Neural progenitor cell (in vitro differentiated cells): ENCODE results near the gene RELB. TPM values are rescaled to one million over a fixed set of nuclear protein-coding genes. Genes with fewer than 3 reads are reported as not detected.

Experiments used
- DNase-seq: peaks from one replicate; pipeline ENCODE4 v3.0.0-alpha.2; 2016; ENCODE audit warnings: low spot score
- H2AFZ ChIP-seq: fragments of 200-600 bp; sonication (generic); replicated peaks from 2 replicates; pipeline ENCODE4 v1.6.1; 2016; ENCODE audit warnings: antibody characterized with exemption
- H3F3A ChIP-seq: fragments of 200-600 bp; sonication (generic); 2 replicates; pipeline ENCODE4 v1.6.1; 2016; ENCODE audit warnings: antibody characterized with exemption, low read depth
- H3K27ac ChIP-seq: fragments of 200-600 bp; sonication (generic); 2 replicates; pipeline ENCODE4 v1.5.1; 2016; ENCODE audit warnings: mild to moderate bottlenecking
- H3K27me3 ChIP-seq: fragments of 200-600 bp; sonication (generic); 2 replicates; pipeline ENCODE4 v1.6.1; 2016; ENCODE audit warnings: mild to moderate bottlenecking, moderate library complexity
- H3K36me3 ChIP-seq: fragments of 200-600 bp; sonication (generic); 2 replicates; pipeline ENCODE4 v1.5.1; 2016
- H3K4me1 ChIP-seq: fragments of 200-600 bp; sonication (generic); 2 replicates; pipeline ENCODE4 v1.6.1; 2016; ENCODE audit warnings: mixed run types
- H3K4me2 ChIP-seq: fragments of 200-600 bp; sonication (generic); 2 replicates; pipeline ENCODE4 v1.6.1; 2016
- H3K4me3 ChIP-seq: fragments of 200-600 bp; sonication (generic); 2 replicates; pipeline ENCODE4 v1.5.1; 2016
- H3K79me2 ChIP-seq: fragments of 200-600 bp; sonication (generic); 2 replicates; pipeline ENCODE4 v1.6.1; 2016; ENCODE audit warnings: low read depth
- H3K9ac ChIP-seq: fragments of 200-600 bp; sonication (generic); 2 replicates; pipeline ENCODE4 v1.6.1; 2016
- H3K9me3 ChIP-seq: fragments of 200-600 bp; sonication (generic); 2 replicates; pipeline ENCODE4 v1.5.1; 2016; ENCODE audit warnings: low read depth
- H4K20me1 ChIP-seq: fragments of 200-600 bp; sonication (generic); 2 replicates; pipeline ENCODE4 v1.6.1; 2016; ENCODE audit warnings: low read depth
- H3K27ac Mint-ChIP-seq: 3 replicates; pipeline ENCODE4 v1.8.0; 2021; ENCODE audit warnings: mixed read lengths
- H3K27me3 Mint-ChIP-seq: 2 replicates; pipeline ENCODE4 v1.8.0; 2022; ENCODE audit warnings: low read depth, mild to moderate bottlenecking, inconsistent platforms, moderate library complexity, mixed read lengths; ENCODE audit not compliant: insufficient read depth
- H3K36me3 Mint-ChIP-seq: 3 replicates; pipeline ENCODE4 v1.8.0; 2021; ENCODE audit warnings: mixed read lengths
- H3K4me1 Mint-ChIP-seq: 3 replicates; pipeline ENCODE4 v1.8.0; 2021; ENCODE audit warnings: mixed read lengths
- H3K4me3 Mint-ChIP-seq: 3 replicates; pipeline ENCODE4 v1.8.0; 2021; ENCODE audit warnings: mild to moderate bottlenecking, moderate library complexity, mixed read lengths
- H3K9me3 Mint-ChIP-seq: 3 replicates; pipeline ENCODE4 v1.8.0; 2020; ENCODE audit warnings: mixed read lengths
- CTCF ChIP-seq: fragments of 200-600 bp; sonication (generic); IDR thresholded peaks from 2 replicates; pipeline ENCODE4 v1.5.1; 2017; ENCODE audit warnings: antibody characterized with exemption, mild to moderate bottlenecking
- EZH2 ChIP-seq: fragments of 200-600 bp; sonication (generic); IDR thresholded peaks from 2 replicates; pipeline ENCODE4 v1.6.1; 2017; ENCODE audit warnings: antibody characterized with exemption, mild to moderate bottlenecking, moderate library complexity
- EZH2phosphoT487 ChIP-seq: fragments of 200-600 bp; sonication (generic); IDR thresholded peaks from 2 replicates; pipeline ENCODE4 v1.6.1; 2017; ENCODE audit warnings: antibody characterized with exemption
- total RNA-seq: library from RNA; depleted of rRNA; stranded (reverse); fragments of >200 nt; gene quantifications from 2 replicates; pipeline ENCODE4 v1.2.3, GENCODE V29; 2015; ENCODE audit warnings: low replicate concordance

The RELB gene
- total RNA-seq, 1 donor from 2014 or later, result 0.43 TPM

- TF ChIP-seq CTCF, result no peak
- TF ChIP-seq EZH2, result no peak
- no peak for TF ChIP-seq EZH2phosphoT487
- no peaks in the 10 kb centered on the region for H3F3A ChIP-seq
- peaks cover 5% of the 10 kb centered on the region for H3K27me3 Mint-ChIP-seq
- no peaks in the 10 kb centered on the region for H3K27me3 ChIP-seq
- no peaks in the 10 kb centered on the region for H3K9me3 Mint-ChIP-seq
- no peaks in the 10 kb centered on the region for H4K20me1 ChIP-seq
- H3K4me2 ChIP-seq, result no peak overlapping the region
- peak overlapping the region; percentile 27 for H3K9ac ChIP-seq
- H3K36me3 Mint-ChIP-seq, result no peaks in the 10 kb centered on the region
- no peak overlapping the region for H3K27ac ChIP-seq
- no peak overlapping the region for H3K27ac Mint-ChIP-seq
- no peak for DNase-seq
- H2AFZ ChIP-seq, result no peak overlapping the region
- H3K9me3 ChIP-seq, result no peaks in the 10 kb centered on the region
- no peaks in the 10 kb centered on the region for H3K79me2 ChIP-seq
- no peaks in the 10 kb centered on the region for H3K36me3 ChIP-seq
- no peak overlapping the region for H3K4me3 ChIP-seq
- no peak overlapping the region for H3K4me3 Mint-ChIP-seq
- no peaks in the 10 kb centered on the region for H3K4me1 Mint-ChIP-seq
- no peaks in the 10 kb centered on the region for H3K4me1 ChIP-seq
Observed at GRCh38 chr19:45008552-45008951, 7.3 kb downstream of the RELB start.

DNA sequence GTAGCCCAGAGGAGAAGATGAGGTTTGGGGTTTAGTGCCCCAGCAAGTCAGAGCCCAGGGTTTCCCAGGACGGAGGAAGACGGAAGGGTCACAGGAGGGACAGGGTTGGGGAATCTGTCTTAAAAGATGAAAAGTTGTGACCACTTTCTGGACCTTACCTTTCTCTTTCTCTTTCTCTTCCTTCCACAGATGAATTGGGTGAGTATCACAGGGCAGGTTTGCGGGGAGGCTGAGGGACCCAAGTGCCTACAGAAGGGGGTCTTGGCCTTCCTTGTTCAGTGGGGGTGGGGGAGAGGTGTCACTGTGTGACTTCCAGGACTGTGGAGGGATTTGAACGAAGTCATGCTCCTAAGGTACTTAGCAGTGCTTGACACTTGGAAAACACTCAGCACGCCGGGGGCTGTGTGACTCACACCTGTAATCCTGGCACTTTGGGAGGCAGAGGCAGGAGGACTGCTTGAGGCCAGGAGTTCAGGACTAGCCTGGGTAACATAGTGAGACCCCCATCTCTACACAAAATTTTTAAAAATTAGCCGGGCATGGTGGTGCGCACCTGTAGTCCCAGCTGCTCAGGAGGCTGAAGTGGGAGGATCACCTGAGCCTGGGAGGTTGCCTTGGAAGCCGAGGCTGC lies 8.5 kb downstream of the RELB start:
- Histone ChIP-seq H3K4me1 (no peaks in the 10 kb centered on the region), H3K36me3 (no peaks in the 10 kb centered on the region), H3K9me3 (no peaks in the 10 kb centered on the region), H2AFZ (no peak overlapping the region), H3F3A (no peaks in the 10 kb centered on the region), H3K27ac (no peak overlapping the region), H3K27me3 (no peaks in the 10 kb centered on the region), H3K4me3 (no peak overlapping the region), H3K9ac (no peak overlapping the region), H3K79me2 (no peaks in the 10 kb centered on the region), H4K20me1 (no peaks in the 10 kb centered on the region), H3K4me2 (no peak overlapping the region)
- DNase-seq, result no peak
- Mint-ChIP-seq H3K27ac (peak overlapping the region; percentile 59), H3K36me3 (no peaks in the 10 kb centered on the region), H3K4me1 (no peaks in the 10 kb centered on the region), H3K9me3 (no peaks in the 10 kb centered on the region), H3K27me3 (peaks cover 5% of the 10 kb centered on the region), H3K4me3 (no peak overlapping the region)
- TF ChIP-seq CTCF, result no peak
- TF ChIP-seq EZH2, result no peak
- TF ChIP-seq EZH2phosphoT487, result no peak

- H3K9me3 Mint-ChIP-seq, result no peaks in the 10 kb centered on the region
- Histone ChIP-seq H3K4me3 (no peak overlapping the region), H3K27me3 (no peaks in the 10 kb centered on the region), H3K36me3 (no peaks in the 10 kb centered on the region), H3K4me1 (no peaks in the 10 kb centered on the region), H2AFZ (no peak overlapping the region), H3F3A (no peaks in the 10 kb centered on the region), H3K27ac (no peak overlapping the region), H3K9ac (no peak overlapping the region), H4K20me1 (no peaks in the 10 kb centered on the region), H3K79me2 (no peaks in the 10 kb centered on the region), H3K4me2 (no peak overlapping the region), H3K9me3 (no peaks in the 10 kb centered on the region)
- H3K4me1 Mint-ChIP-seq, result no peaks in the 10 kb centered on the region
- no peak overlapping the region for H3K4me3 Mint-ChIP-seq
- H3K36me3 Mint-ChIP-seq, result no peaks in the 10 kb centered on the region
- DNase-seq, result no peak
- peak overlapping the region; percentile 1 for H3K27ac Mint-ChIP-seq
- TF ChIP-seq CTCF (no peak), EZH2 (no peak), EZH2phosphoT487 (no peak)
- peaks cover 4% of the 10 kb centered on the region for H3K27me3 Mint-ChIP-seq
Observed at GRCh38 chr19:45010306-45010705, 9.0 kb downstream of the RELB start.
